K562 (cell line): ENCODE measurements around the gene BAIAP2. TPM values are rescaled to one million over a fixed set of nuclear protein-coding genes. Genes with fewer than 3 reads are reported as not detected.

Experiments
- ASH1L ChIP-seq: fragments of 450-650 bp; IDR thresholded peaks from 2 replicates; pipeline ENCODE4 v1.6.1; 2018; ENCODE audit warnings: borderline replicate concordance, mild to moderate bottlenecking, low read depth; ENCODE audit not compliant: partially characterized antibody
- BMI1 ChIP-seq: fragments of 150-350 bp; IDR thresholded peaks from 2 replicates; pipeline ENCODE4 v1.6.1; 2014; ENCODE audit warnings: low read length
- CGGBP1 ChIP-seq: fragments of 250-450 bp; sonication (Bioruptor Pico); IDR thresholded peaks from 2 replicates; pipeline ENCODE4 v1.9.0; 2021; ENCODE audit warnings: mild to moderate bottlenecking
- CREBBP ChIP-seq: IDR thresholded peaks from one replicate; pipeline ENCODE4 v1.6.1; 2012; ENCODE audit warnings: low read depth, mild to moderate bottlenecking, control low read depth, inconsistent platforms, low read length
- CREM ChIP-seq: IDR thresholded peaks from 2 replicates; pipeline ENCODE4 v1.6.1; 2014; ENCODE audit warnings: antibody characterized with exemption, low read depth
- CTBP1 ChIP-seq: fragments of 450-650 bp; IDR thresholded peaks from 2 replicates; pipeline ENCODE4 v1.6.1; 2016; ENCODE audit warnings: borderline replicate concordance
- DPF2 ChIP-seq: fragments of 450-650 bp; IDR thresholded peaks from 2 replicates; pipeline ENCODE4 v1.6.1; 2016
- GATAD2A ChIP-seq: fragments of 450-650 bp; IDR thresholded peaks from 2 replicates; pipeline ENCODE4 v1.6.1; 2017
- IRF2 ChIP-seq: sonication (generic); formaldehyde crosslinking; IDR thresholded peaks from 2 replicates; pipeline ENCODE4 v1.8.1; 2022; ENCODE audit warnings: mild to moderate bottlenecking, missing genetic modification reagents
- MEF2D ChIP-seq: conservative IDR thresholded peaks from 2 replicates; pipeline ENCODE4 v1.6.1; 2016; ENCODE audit warnings: low read depth, missing genetic modification characterization, missing compliant biosample characterization
- MTA1 ChIP-seq: fragments of 450-650 bp; IDR thresholded peaks from 2 replicates; pipeline ENCODE4 v1.6.1; 2017; ENCODE audit warnings: borderline replicate concordance
- PBX2 ChIP-seq, 2 experiments: IDR thresholded peaks in 1 of 2; conservative IDR thresholded peaks in 1 of 2; 2 replicates each; pipeline ENCODE4 v1.6.1; 2016; ENCODE audit warnings: low read depth in 2 of 2, mild to moderate bottlenecking in 1 of 2, missing compliant biosample characterization in 1 of 2, missing genetic modification characterization in 1 of 2, moderate library complexity in 1 of 2
- POLR2H ChIP-seq: IDR thresholded peaks from 2 replicates; pipeline ENCODE4 v1.6.1; 2016; ENCODE audit warnings: missing genetic modification characterization, low read depth, mild to moderate bottlenecking, control low read depth, missing compliant biosample characterization, moderate library complexity
- PRMT5 ChIP-seq: sonication (generic); formaldehyde crosslinking; IDR thresholded peaks from 2 replicates; pipeline ENCODE4 v1.5.0; 2020; ENCODE audit warnings: missing genetic modification reagents
- PTTG1 ChIP-seq: fragments of 450-650 bp; IDR thresholded peaks from 2 replicates; pipeline ENCODE4 v1.6.1; 2016; ENCODE audit warnings: low read depth, mild to moderate bottlenecking, missing genetic modification characterization, missing compliant biosample characterization
- RAD51 ChIP-seq: fragments of 450-650 bp; IDR thresholded peaks from 2 replicates; pipeline ENCODE4 v1.7.1; 2016; ENCODE audit warnings: low read depth, mild to moderate bottlenecking, borderline replicate concordance
- RUNX1 ChIP-seq: sonication (generic); IDR thresholded peaks from 2 replicates; pipeline ENCODE4 v1.6.1; 2016; ENCODE audit warnings: antibody characterized with exemption, low read depth
- SMARCB1 ChIP-seq: IDR thresholded peaks from 2 replicates; pipeline ENCODE4 v1.6.1; 2011; ENCODE audit warnings: improper control_type of control experiment, low read depth; ENCODE audit not compliant: insufficient read length
- SMC3 ChIP-seq: conservative IDR thresholded peaks from 2 replicates; pipeline ENCODE4 v1.6.1; 2011; ENCODE audit warnings: low read depth, low read length, improper control_type of control experiment; ENCODE audit not compliant: insufficient read depth
- STAT5B ChIP-seq: fragments of 250-450 bp; sonication (Bioruptor Pico); IDR thresholded peaks from 2 replicates; pipeline ENCODE4 v1.8.0; 2021; ENCODE audit warnings: mild to moderate bottlenecking, inconsistent platforms
- TAF1 ChIP-seq: IDR thresholded peaks from 2 replicates; pipeline ENCODE4 v1.6.1; 2011; ENCODE audit warnings: mild to moderate bottlenecking, low read length, moderate library complexity; ENCODE audit not compliant: insufficient read depth, control insufficient read depth, severe bottlenecking; ENCODE audit errors: extremely low read depth
- TRIM24 ChIP-seq, 2 experiments: fragments of 450-650 bp; IDR thresholded peaks; 2 replicates each; pipeline ENCODE4 v1.6.1; 2016
- ZFPM2 ChIP-seq: fragments of 250-450 bp; sonication (Bioruptor Pico); IDR thresholded peaks from 2 replicates; pipeline ENCODE4 v1.5.1; 2022; ENCODE audit warnings: mild to moderate bottlenecking
- polyA plus RNA-seq, 8 experiments: library from polyadenylated mRNA; depleted of rRNA in 4 of 8; stranded (reverse) in 5 of 8; unstranded in 3 of 8; fragments of >200 nt; fragmentation: Nextera tagmentation in 2 of 8; fragmentation: Illumina TruSeq in 1 of 8; extraction: Ambion mirVana in 2 of 8; extraction: Trizol in 1 of 8; gene quantifications; 2 replicates each; pipeline versions ENCODE4 v1.2.1 to v1.2.3, GENCODE V29; 2011 to 2014; ENCODE audit warnings: inconsistent platforms in 1 of 8, missing spikeins in 1 of 8
- total RNA-seq, 7 experiments: library from RNA; depleted of rRNA in 6 of 7; stranded (reverse); fragments of >200 nt in 6 of 7; fragmentation: Illumina TruSeq in 2 of 7; extraction: Trizol in 2 of 7; gene quantifications; 2 replicates each; pipeline versions ENCODE4 v1.2.1 to v1.2.3, GENCODE V29; 2011 to 2021; ENCODE audit warnings: low replicate concordance in 1 of 7
- TF ChIP-seq, protein P1 (sequence below): fragments of 250-450 bp; sonication (Bioruptor Pico); IDR thresholded peaks from 2 replicates; pipeline ENCODE4 v1.5.0; 2021; ENCODE audit warnings: mild to moderate bottlenecking, moderate library complexity

BAIAP2 gene
- total and polyA plus RNA-seq, 9 of the 15 experiments (the other 6 are each of a cell fraction or from before 2014, with no cell fraction given): 2.3 to 51.6 (median 18.4) TPM

GRCh38 chr17:81034779-81035520 is at the start of gene BAIAP2 (continued):
- TF ChIP-seq GATAD2A: no peak
- no peak for TF ChIP-seq SMARCB1
- TF ChIP-seq CREM: no peak; the same call in 1 of the 2 replicates
- TF ChIP-seq CGGBP1 (CRISPR knock-in tag): 0 out of 2 replicates have a peak, but pooled peaks have one; percentile 64
- TF ChIP-seq POLR2H (tag): peak; percentile 96
- TF ChIP-seq PBX2 (CRISPR knock-in tag; IDR thresholded peaks at IDR 0.05; ENCODE audit: low read depth): peak; percentile 83
- TF ChIP-seq PBX2 (tag; conservative IDR thresholded peaks at IDR 0.05; ENCODE audit: low read depth): peak; percentile 64
- no peak for TF ChIP-seq RAD51
- TF ChIP-seq, protein P1, sequence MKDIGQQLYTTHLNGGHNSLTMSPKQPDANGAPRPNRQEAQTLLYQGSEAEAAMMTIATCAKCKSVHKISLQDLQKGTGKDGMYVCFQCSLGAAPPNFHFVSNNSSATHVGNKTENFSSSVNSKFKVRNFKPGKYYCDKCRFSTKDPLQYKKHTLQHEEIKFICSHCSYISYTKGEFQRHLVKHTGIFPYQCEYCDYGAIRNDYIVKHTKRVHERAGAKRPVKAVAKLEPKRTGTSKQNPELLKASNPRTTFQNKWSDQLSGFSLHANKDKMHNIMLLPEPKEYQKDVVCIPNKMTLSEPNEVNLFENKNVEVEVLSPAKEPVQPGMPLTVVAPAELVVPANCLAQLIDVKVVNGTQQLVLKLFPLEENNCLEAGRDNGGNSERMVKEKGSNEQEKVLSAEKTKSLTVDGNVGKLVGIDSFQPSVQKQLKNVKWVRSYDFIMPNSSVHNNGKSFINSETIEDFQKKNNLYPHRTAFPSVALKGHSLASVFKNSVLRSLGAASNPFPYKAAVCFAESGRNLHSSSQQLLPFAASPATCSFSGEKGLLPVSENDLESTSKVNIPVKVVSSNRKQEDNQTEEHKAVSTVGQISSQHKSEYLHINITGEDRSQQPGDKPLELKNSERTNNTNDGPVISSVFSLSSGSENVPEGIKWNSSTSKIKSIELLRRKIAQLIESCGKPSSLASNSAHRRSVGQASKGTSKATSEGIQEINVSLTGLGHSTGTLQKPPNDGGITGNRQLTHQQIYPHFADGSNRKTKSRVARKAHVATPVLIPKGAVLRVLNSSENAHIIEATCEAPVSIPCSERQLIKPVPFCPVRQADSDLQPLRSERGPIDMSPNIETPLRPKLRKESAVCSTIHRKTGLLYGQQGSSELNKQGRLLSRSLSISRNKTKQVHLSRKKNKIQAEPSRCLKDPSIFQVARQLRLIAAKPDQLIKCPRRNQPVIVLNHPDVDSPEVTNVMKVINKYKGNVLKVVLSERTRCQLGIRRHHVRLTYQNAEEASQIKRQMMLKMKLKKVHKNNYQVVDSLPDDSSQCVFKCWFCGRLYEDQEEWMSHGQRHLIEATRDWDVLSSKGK: no peak
- TF ChIP-seq MEF2D: no peak
- no peak for TF ChIP-seq SMC3
- TF ChIP-seq STAT5B (CRISPR knock-in tag): no peak
- no peak for TF ChIP-seq CREBBP
- no peak for TF ChIP-seq PTTG1 (tag)
- TF ChIP-seq ASH1L: no peak
- TF ChIP-seq CTBP1: peak; percentile 54
- no peak for TF ChIP-seq ZFPM2
- TF ChIP-seq IRF2 (CRISPR knock-in tag): no peak
- no peak for TF ChIP-seq RUNX1
- no peak for TF ChIP-seq DPF2
- no peak for TF ChIP-seq TRIM24 (IDR thresholded peaks at IDR 0.05)
- TF ChIP-seq TAF1: peak; percentile 88
- no peak for TF ChIP-seq BMI1
- TF ChIP-seq PRMT5 (CRISPR knock-in tag): no peak
- no peak for TF ChIP-seq MTA1
